Measurements from ENCODE around the gene SLC6A13.
"Not testable (repeated sequence)": the region's sequence is repeated elsewhere in the genome, so short reads cannot be mapped to it uniquely, and the experiment has no call there.

SLC6A13 gene

DNA sequence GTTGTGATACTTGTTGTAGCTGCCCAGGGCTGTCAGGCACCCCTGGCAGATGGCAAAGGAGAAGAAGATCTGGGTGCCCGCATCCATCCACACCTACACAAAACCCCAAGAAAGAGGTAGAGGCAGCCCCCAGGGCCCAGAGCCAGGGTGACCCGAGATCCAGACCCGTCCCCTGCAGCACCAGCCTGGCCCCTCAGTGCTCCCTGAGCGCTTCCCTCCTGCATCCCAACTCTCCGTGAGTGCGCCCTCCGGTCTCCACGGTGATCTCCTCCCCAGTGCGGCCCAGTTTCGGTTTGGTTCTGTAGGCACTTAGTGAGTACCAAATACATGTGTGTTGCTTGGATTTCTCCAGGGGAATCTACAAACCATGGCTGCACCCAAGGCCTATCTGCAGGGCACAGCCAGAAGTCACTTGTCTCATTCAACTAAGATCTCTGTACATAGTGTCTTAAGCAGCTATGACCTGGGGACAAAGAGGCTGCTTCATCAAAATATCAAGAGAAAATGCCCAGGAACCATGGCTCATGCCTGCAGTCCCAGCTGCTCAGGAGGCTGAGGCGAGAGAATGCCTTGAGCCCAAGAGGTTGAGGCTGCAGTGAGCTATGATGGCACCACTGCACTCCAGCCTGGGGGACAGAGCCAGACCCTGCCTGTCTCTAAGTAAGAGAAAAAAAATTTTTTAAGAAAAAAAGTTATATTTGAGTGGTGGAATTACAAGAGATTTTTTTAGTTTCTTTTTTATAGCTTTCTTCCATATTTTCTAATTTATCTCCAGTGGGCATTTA is 64.5 kb downstream of the SLC6A13 start:
- DNase-seq (ENCODE audit: low spot score) = no peak

DNA sequence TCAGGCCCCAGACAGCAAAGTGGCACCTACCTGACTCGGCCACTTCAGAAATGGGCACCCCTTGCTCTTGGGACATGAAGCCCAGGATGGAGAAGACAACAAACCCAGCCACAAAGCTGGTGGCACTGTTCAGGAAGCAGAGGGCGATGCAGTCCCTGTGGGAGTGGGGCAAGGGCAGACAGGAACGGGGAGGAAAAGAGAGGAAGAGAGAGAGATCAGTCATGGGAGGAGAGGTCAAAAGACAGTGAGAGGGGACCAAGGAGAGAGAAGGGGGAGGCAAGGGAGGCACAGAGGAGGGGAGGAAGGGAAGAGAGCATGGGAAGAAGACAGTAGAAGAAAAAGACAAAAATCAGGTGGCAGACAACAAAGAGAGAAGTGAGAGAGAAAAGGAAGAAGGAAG is 65.3 kb downstream of the SLC6A13 start:
- DNase-seq (ENCODE audit: low spot score) = no peak

- no peak for DNase-seq (ENCODE audit: low spot score)
Observed at GRCh38 chr12:196436-196835, 66.2 kb downstream of the SLC6A13 start.

DNA sequence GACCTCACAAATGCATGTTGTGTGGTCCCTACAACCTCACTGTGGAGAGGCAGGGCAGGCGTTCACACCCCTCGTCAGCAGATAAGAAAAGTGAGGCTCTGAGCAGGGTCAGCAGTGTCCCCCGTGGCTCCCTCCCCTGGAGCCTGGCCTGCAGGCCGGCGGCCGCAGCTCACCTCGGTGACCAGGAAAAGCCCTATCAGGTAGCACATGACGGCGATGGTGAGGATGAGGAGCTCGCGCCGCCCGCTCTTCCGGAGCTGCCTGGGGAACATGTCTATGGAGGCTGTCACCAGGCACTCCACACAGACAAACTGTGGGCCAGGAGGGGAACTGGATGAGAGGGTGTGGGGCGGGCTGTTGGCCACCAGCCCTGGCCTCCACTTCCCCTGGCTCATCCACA is 66.7 kb downstream of the SLC6A13 start:
- DNase-seq (ENCODE audit: low spot score) = no peak

DNA sequence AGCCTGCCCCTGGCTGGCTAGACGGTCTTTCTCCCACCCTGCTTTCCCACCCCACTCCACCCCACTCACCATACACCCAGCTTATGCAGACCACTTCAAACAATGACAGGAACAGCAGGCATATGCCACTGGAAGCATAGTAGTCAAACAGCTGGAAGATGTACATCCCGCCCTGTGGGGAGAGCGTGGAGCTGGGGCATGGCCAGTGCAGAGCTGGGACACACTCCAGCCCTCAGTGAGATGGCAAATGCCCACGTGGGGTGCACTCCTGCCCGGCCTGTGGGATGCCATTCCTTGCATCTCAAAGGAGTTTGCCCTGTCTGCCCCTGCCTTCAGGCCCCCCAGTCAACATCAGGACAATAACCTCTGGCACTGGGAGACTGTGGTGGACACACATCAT is 67.5 kb downstream of the SLC6A13 start:
- no peak for DNase-seq (ENCODE audit: low spot score)

- no peak for DNase-seq (ENCODE audit: low spot score)
Observed at GRCh38 chr12:194276-194675, 68.4 kb downstream of the SLC6A13 start.

DNA sequence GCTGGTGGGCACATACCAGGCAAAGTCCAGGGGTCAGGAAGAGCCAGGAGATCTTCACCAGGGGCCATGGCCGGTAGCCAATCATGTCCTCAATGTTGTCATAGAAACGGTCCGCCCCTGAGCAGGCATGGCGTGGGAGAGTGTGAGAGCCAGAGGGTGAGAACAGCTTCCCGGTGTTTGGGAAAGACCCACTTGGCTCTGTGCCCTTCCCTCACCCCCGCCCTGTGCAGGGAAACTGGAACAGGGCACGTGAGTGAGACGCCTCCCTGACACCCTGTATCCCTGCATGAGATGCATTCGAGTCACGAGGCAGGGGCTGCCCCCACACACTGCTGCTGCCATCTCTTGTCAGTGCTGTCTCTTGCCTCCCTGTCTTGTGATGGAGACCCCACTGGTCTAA is 69.4 kb downstream of the SLC6A13 start:
- no peak for DNase-seq (ENCODE audit: low spot score)

DNA sequence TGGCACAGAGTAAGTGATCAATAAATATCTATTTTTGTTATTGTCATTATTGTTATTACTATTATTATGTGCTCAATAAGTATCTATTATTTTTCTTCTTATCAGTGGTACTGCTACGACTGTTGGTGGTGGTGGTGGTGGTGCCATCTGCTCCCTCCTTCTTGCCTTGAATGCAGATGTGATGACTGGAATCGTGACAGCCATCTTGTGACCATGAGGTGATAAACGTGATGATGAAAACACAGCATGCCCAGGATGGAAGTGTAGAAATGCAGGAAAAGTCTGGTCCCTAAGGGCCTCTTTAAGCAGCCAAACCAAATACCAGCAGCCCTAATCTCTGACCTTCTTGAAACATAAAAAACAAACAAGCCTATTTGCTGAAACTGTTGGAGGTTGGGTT is 71.1 kb downstream of the SLC6A13 start:
- no peak for DNase-seq (ENCODE audit: low spot score)

GRCh38 chr12:190881-191280 is 71.8 kb downstream of the SLC6A13 start:
- DNase-seq (ENCODE audit: low spot score) = no peak

DNA sequence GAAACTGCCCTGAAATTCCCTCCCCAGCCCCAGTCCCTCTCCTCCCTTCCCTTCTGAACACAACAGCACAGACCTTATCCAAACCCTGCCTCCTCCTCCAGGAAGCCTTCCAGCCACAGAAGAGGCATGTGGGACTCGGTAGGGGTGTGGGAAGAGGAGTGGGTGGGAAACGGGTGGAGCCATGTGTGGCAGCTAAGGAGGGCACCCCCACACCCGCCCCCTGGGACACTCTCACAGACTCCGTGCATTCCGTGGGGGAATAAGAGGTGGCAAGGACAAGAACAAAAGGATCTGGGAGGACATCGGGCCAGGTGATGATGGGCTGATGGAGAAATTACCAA is 73.0 kb downstream of the SLC6A13 start:
- no peak for DNase-seq (ENCODE audit: low spot score)

GRCh38 chr12:188910-189621 is 73.6 kb downstream of the SLC6A13 start:
- DNase-seq (ENCODE audit: low spot score) = peak; percentile 95

- not testable (repeated sequence) for DNase-seq (ENCODE audit: low spot score)
Observed at GRCh38 chr12:187986-188909, 74.4 kb downstream of the SLC6A13 start.

GRCh38 chr12:186006-186625 is 76.5 kb downstream of the SLC6A13 start:
- DNase-seq (ENCODE audit: low spot score) = no peak

DNA sequence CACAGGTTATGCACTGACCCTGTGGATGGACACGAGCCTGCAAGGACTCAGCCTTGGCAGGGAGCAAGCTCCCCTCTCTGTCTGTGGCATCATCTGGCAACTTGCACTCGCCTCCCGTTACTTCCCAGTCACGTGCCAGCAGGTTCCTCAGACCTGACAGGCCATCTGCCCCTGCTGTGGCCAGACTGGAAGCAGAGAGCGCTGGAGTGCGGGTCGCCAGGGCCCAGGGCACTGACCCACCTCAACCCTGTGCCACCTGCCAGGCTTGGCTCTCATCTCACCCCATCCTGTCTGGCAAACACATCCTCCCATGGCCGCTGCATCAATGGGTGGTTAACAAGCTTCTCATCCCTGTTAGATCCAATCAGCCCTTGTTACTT is 77.1 kb downstream of the SLC6A13 start:
- DNase-seq (ENCODE audit: low spot score) = no peak

DNA sequence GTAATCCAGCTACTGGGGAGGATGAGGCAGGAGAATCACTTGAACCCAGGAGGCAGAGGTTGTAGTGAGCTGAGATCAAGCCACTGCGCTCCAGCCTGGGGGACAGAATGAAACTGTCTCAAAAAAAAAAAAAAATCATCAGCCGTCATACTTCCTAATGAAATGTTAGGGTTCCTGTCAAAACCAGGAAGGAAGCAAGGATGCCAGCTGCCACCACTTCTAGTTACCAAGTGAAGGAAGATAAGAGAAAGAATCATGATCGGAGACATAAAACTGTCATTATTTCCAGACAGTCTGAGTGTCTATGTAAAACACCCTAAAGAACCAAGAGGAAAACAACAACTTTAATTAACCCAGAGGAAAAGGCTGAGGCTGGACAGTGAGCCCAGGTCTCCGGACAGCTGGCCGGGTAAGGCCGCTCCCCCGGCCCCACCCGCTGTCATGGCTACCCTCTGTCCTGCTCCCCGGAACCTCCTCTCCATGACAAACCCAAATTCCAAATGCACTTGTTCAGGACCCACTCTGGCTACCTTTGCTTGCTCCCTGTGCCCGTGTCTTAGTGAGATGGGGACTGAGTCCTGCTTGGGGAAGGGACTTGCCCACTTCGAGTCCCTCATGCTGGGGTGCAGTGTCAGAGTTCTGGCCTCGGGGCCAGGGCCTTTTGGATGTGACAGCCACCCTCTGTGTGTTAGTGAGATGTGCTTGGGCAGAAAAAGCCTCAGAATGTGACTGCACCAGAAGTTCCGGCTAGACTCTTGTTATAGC is 77.6 kb downstream of the SLC6A13 start:
- no peak for DNase-seq (ENCODE audit: low spot score)

DNA sequence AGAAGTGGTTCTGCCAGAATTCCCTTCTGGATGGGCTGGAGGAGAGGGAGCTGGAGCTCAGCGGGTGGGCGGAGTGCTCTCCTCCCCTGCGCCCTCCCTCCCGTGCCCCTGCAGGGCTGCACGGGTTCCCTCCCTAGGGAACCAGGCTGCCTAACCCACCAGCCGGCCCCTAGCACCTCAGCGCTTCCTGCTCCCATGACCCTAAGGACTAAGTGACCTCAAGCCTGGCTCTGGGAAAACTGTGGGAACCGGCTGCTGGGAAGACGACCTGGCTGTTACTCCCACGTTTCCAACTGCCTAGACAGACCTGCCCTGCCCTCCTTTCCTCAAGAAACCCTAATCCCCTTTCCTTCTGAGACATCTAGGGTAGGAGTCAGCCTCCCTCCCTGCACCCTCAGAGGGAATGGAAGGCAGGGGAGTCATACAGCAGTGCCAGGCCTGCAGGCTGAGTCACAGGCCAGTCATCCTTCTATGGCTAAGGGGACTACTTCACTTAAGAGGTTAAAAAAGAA is 80.2 kb downstream of the SLC6A13 start:
- peak; percentile 77 for DNase-seq (ENCODE audit: low spot score)

DNA sequence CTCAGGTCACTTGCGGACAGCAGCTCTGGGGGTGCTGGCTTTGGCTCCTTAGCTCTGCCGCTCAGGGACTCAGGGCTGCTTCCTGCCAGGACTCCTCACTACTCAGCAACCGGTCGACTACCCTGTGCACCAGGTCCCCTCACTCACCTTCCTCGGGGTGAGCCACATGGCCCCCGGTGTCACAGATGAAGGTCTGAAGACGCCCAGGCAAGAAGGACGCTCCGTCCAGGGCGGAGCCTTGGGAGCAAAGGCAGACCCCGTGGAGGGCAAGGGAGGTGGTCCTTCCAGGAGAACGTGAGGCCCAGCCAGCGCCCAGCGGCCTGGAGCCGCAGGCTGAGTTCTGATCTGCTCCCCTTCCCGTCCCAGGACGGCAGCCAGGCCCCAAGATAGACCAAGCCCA is 80.7 kb downstream of the SLC6A13 start:
- DNase-seq (ENCODE audit: low spot score) = no peak

- no peak for DNase-seq (ENCODE audit: low spot score)
Observed at GRCh38 chr12:180445-180844, 82.2 kb downstream of the SLC6A13 start.

- no peak for DNase-seq (ENCODE audit: low spot score)
Observed at GRCh38 chr12:179885-180284, 82.8 kb downstream of the SLC6A13 start.

- DNase-seq (ENCODE audit: low spot score) = no peak
Observed at GRCh38 chr12:179131-179884, 83.3 kb downstream of the SLC6A13 start.

DNA sequence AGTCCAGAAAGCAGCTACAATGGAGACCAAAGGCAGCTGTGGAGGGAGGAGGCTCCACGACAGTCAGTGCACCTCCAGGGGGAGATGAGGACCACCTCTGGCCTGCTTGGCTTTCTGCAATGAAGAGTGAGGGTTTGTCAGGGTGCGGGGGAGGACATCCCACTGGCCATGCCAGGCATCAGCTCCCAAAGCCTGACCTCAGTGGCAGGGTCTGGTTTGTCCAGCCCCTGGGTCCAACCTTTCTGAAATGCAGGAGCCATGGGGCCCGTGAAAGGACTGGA is 83.9 kb downstream of the SLC6A13 start:
- no peak for DNase-seq (ENCODE audit: low spot score)
